ENCODE results near the gene CDK19. TPM values are rescaled to one million over a fixed set of nuclear protein-coding genes. Genes with fewer than 3 reads are reported as not detected.

CDK19 gene
- total and polyA plus RNA-seq, 9 of the 15 experiments (the other 6 are each of a cell fraction or from before 2014, with no cell fraction given) = 3.8 to 15.2 (median 7.4) TPM

GRCh38 chr6:110597761-110598160, 217.5 kb downstream of the CDK19 start (continued):
- TF ChIP-seq HINFP (tag; conservative IDR thresholded peaks at IDR 0.05; ENCODE audit: low read depth) = no peak
- no peak for TF ChIP-seq MEF2D (tag; conservative IDR thresholded peaks at IDR 0.05; ENCODE audit: low read depth)

GRCh38 chr6:110596354-110596753, 218.9 kb downstream of the CDK19 start:
- no peak overlapping the region for H3K9ac ChIP-seq (ENCODE audit: insufficient read depth in 1 of 2, low read depth in 2 of 2, low read length in 2 of 2)
- H3K27ac ChIP-seq (ENCODE audit: extremely low read depth, low read depth, low read length) = no peak overlapping the region
- ChIA-PET POLR2A (no interaction called here), CTCF (ENCODE audit: low intra/inter-chr PET ratio) (no interaction called here)
- H3K4me1 ChIP-seq (replicated peaks in 1 of 2; ENCODE audit: control insufficient read depth in 2 of 2, insufficient read depth in 2 of 2, low read length in 2 of 2) = no peaks in the 10 kb centered on the region; a peak in 2 of 5 replicates
- no peak for ATAC-seq
- WGBS (ENCODE audit: insufficient coverage, low coverage, missing lambda C conversion rate) = 23% methylated on average over 3 of the region's 3 CpGs
- H3K9me1 ChIP-seq (ENCODE audit: control insufficient read depth, insufficient read depth, low read length) = no peaks in the 10 kb centered on the region
- intact Hi-C loops (cut with micrococcal nuclease) (no loop called here), in situ Hi-C loops (cut with MboI) (no loop called here)
- DNase-seq (ENCODE audit: extremely low read depth in 1 of 4, low spot score in 3 of 4) = no peak
- no peaks in the 10 kb centered on the region for H3K27me3 ChIP-seq (ENCODE audit: control insufficient read depth in 2 of 2, insufficient read depth in 2 of 2, low read length in 2 of 2)
- no TSS peak for BruUV-seq (replicated peaks)
- H3K79me2 ChIP-seq (ENCODE audit: control insufficient read depth, insufficient read depth, low read length) = no peaks in the 10 kb centered on the region
- no peaks in the 10 kb centered on the region for H3K9me3 ChIP-seq (replicated peaks; ENCODE audit: control insufficient read depth, insufficient read depth, low read depth, low read length)
- no peak overlapping the region; the same call in 1 of the 2 replicates for H2AFZ ChIP-seq (ENCODE audit: low read depth, low read length)
- no peaks in the 10 kb centered on the region for H3K36me3 ChIP-seq (ENCODE audit: control insufficient read depth, insufficient read depth, low read length)
- H3K4me2 ChIP-seq (ENCODE audit: insufficient read depth, low read length) = no peak overlapping the region
- H3K4me3 ChIP-seq = no peak overlapping the region
- FAIRE-seq = no peak
- no peaks in the 10 kb centered on the region for H4K20me1 ChIP-seq (replicated peaks; ENCODE audit: control insufficient read depth, insufficient read depth, low read length)
- TF ChIP-seq SOX6 (IDR thresholded peaks at IDR 0.05) (0 out of 2 replicates have a peak, but pooled peaks have one; percentile 12), ZNF232 (CRISPR knock-in tag; IDR thresholded peaks at IDR 0.05) (no peak)

Data from K562 (cell line).